Duodenal mucosa (tissue), 2 donors: ENCODE data around the gene ANKIB1.

Source experiments
- H3K27ac ChIP-seq: one replicate; pipeline ENCODE4 v1.7.0; 2013; ENCODE audit warnings: low read depth, low read length
- H3K27me3 ChIP-seq, 2 donors: one replicate each; pipeline ENCODE4 v1.7.0; 2013; ENCODE audit warnings: low read length in 2 of 2, control low read depth in 1 of 2; ENCODE audit not compliant: insufficient read depth in 2 of 2, control insufficient read depth in 1 of 2
- H3K36me3 ChIP-seq, 2 donors: one replicate each; pipeline ENCODE4 v1.7.0; 2013; ENCODE audit warnings: low read length in 2 of 2, control low read depth in 1 of 2; ENCODE audit not compliant: insufficient read depth in 2 of 2, control insufficient read depth in 1 of 2
- H3K4me1 ChIP-seq, 2 donors: one replicate each; pipeline ENCODE4 v1.7.0; 2013; ENCODE audit warnings: low read length in 2 of 2, control low read depth in 1 of 2; ENCODE audit not compliant: insufficient read depth in 2 of 2, control insufficient read depth in 1 of 2
- H3K4me3 ChIP-seq, 2 donors: one replicate each; pipeline ENCODE4 v1.7.0; 2013; ENCODE audit warnings: low read length in 2 of 2, low read depth in 1 of 2
- H3K9ac ChIP-seq, 2 donors: one replicate each; pipeline ENCODE4 v1.7.0; 2013; ENCODE audit warnings: low read length in 2 of 2, low read depth in 1 of 2
- H3K9me3 ChIP-seq, 2 donors: one replicate each; pipeline ENCODE4 v1.7.0; 2013; ENCODE audit warnings: low read length in 2 of 2, control low read depth in 1 of 2; ENCODE audit not compliant: control insufficient read depth in 1 of 2

The ANKIB1 gene

DNA sequence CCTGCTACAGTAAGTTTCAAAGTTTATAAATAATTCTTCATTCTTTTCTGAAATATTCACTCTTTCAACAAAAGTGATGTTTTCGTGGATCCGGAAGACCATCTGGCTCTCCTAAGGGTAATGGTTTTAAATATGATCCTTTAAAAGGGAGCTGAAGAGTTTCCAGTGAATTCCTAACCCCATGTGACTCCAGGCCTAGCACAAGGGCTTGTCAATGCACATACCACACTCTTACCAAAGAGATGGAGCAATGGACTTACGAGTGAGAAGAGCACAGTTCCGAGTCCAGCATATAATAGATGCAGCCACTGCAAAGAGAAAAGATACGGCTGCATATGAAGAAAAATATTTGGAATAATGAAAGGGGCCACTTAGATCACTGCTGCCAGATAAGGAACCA lies 169.5 kb downstream of the ANKIB1 start:
- Histone ChIP-seq H3K27ac (no peak overlapping the region), H3K4me1 (no peaks in the 10 kb centered on the region), H3K36me3 (no peaks in the 10 kb centered on the region), H3K27me3 (no peaks in the 10 kb centered on the region), H3K9ac (no peak overlapping the region), H3K9me3 (no peaks in the 10 kb centered on the region), H3K4me3 (no peak overlapping the region)

DNA sequence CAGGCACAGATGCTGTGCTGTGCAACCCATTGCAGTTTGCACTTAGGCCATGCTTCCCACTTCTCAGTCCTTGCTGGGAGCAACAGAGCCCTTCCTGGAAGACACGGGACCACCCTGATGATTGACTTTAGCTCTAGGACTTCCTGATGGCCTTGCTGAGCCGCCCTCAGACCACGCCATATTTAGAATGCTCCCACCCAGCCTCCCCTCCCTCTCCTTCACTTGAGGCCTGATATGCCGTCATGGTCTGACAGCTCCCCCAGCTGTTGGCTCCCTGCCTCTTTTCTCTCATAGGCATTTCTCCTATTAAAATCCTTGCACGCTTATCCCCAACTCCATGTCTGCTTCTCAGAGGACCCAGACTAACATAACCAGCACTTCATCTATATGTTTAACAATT lies 172.1 kb downstream of the ANKIB1 start:
- no peaks in the 10 kb centered on the region for H3K9me3 ChIP-seq
- no peak overlapping the region for H3K27ac ChIP-seq
- H3K4me3 ChIP-seq: no peak overlapping the region
- H3K27me3 ChIP-seq: no peaks in the 10 kb centered on the region
- no peaks in the 10 kb centered on the region for H3K36me3 ChIP-seq
- H3K4me1 ChIP-seq: no peaks in the 10 kb centered on the region
- H3K9ac ChIP-seq: no peak overlapping the region

DNA sequence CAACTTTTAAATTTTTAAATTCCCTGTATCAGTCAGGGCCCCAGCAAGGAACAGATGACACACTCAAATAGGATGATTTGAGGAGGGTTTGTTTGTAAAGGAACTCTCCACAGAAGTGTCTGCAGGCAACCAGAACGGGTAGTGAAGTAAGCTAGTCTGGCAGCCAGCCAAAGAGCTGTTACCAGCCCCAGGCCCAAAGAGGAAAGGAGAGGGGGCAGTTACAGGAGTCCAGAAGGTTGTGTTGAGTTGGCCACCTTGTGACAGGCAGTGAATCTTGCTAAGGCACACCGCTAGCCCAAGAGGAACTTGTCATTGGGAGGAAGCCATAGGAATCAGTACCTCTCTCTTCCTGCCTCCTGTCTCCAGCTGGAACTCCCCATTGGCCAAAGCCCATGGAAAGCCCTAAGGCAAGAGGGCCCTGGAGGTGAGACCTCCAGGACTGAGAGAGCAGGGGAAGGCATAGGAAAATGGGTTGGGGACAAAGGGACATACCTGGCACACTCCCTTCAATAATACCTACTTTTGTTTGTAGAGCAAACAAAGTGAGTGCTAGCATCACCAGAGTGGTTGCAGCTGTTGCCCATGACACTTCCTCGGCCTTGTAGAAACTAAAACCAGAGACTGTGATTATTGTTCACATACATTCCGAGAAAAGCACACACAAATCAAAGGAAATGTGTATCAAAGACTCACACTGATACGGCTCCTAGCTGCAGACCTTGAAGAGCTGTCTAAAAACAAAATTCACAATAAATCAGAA lies 176.1 kb downstream of the ANKIB1 start:
- Histone ChIP-seq H3K27ac (no peak overlapping the region), H3K9ac (no peak overlapping the region), H3K4me1 (peaks cover 0 to 16% of the 10 kb centered on the region in 2 donors), H3K4me3 (no peak overlapping the region), H3K36me3 (no peaks in the 10 kb centered on the region), H3K9me3 (no peaks in the 10 kb centered on the region), H3K27me3 (peaks cover 0 to 4% of the 10 kb centered on the region in 2 donors)

DNA sequence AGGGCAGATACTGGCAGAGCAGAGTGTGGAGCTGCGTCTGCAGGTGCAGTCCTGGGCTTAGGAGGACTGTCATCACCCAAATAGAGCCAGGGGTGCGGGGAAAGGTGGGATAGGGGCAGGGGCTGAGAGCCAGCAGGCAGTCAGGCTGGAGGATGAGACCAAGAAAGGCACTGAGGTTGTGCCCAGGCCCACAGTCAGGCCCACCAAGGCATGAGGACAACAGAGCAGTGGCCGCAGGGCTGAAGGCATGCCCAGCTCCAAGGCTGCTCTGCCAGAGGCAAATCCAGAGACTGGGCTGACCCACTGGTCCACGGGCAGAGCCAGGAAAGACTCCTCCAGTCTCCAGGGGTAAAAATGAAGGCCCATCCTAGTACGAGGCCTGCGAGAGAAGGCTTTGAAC lies 177.2 kb downstream of the ANKIB1 start:
- H3K27ac ChIP-seq: no peak overlapping the region
- H3K4me3 ChIP-seq: no peak overlapping the region
- H3K4me1 ChIP-seq: peaks cover 0 to 16% of the 10 kb centered on the region in 2 donors
- no peaks in the 10 kb centered on the region for H3K36me3 ChIP-seq
- H3K9me3 ChIP-seq: no peaks in the 10 kb centered on the region
- H3K27me3 ChIP-seq: peaks cover 0 to 4% of the 10 kb centered on the region in 2 donors
- no peak overlapping the region for H3K9ac ChIP-seq

DNA sequence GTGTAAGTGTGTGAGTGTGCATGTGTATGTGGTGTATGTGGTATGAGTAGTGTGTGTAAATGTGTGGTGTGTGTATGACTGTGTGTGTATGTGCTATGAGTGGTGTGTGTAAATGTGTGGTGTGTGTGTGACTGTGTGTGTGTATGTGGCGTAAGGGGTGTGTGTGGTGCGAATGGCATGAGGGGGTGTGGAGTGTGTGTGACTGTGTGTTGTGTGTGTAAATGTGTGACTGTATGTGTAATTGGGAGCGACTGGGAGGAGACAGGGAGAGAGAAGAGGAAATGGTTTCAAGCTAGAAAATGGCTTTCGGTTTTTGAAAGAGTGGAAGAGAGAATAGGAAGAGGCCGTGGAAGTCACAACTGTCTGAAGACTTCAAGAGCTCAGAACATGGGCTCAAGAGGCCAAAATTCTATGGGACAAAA lies 177.9 kb downstream of the ANKIB1 start:
- Histone ChIP-seq H3K9me3 (no peaks in the 10 kb centered on the region), H3K4me1 (peaks cover 0 to 16% of the 10 kb centered on the region in 2 donors), H3K27ac (no peak overlapping the region), H3K27me3 (peaks cover 0 to 4% of the 10 kb centered on the region in 2 donors), H3K9ac (no peak overlapping the region), H3K36me3 (no peaks in the 10 kb centered on the region), H3K4me3 (no peak overlapping the region)

DNA sequence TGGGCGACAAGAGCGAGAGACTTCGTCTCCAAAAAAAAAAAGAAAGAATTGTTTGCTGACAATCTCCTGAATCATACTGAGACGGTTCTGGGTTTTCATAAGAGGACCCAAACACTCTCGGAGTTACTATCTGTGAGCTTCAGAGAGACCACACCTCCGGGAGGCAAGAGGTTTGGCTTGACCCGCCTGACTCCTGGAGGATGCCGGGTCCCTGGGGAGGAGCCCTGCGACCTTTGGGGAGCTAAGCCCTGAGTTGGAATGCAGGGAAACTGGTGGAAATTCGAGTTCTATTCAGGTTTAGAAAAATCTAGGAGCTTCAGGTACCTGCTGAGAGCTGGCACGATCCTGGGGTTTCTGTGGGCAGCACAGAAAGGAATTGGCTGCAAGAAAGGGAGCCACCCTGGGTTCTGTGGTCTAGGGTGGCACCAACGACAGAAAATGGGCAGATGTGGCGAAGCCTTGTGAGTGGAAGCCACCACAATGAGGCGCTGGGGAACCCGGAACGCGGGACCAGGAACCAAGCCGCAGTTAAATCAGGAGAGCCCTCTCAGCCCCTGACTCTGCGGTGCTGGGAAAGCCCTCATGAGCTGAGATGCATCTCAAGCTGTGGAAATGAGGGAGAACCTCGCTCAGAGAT lies 179.7 kb downstream of the ANKIB1 start:
- H3K27ac ChIP-seq: no peak overlapping the region
- peak overlapping the region; percentile 49 to 54 for H3K4me3 ChIP-seq
- no peaks in the 10 kb centered on the region for H3K9me3 ChIP-seq
- peak overlapping the region in 1 of 2 donors; percentile 38 for H3K9ac ChIP-seq
- peaks cover 0 to 4% of the 10 kb centered on the region in 2 donors for H3K27me3 ChIP-seq
- peaks cover 0 to 16% of the 10 kb centered on the region in 2 donors for H3K4me1 ChIP-seq
- no peaks in the 10 kb centered on the region for H3K36me3 ChIP-seq

DNA sequence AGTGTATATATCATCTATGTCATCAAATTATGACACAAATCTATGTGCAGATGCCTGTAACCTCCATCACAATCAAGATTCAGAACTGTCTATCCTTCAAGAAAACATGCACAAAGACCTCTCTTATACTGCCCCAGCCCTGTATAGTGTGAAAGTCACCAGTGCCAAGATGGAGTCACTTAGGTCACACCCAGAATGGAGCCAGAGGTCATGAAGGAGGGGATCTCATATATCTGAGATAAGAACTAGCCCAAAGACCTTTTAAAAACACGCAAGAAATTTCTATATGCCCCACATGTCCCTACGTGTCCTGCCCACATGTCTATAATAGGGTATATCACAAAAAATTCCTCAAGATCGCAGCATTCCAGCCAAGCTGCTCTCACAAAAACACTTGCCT lies 181.4 kb downstream of the ANKIB1 start:
- Histone ChIP-seq H3K9me3 (no peaks in the 10 kb centered on the region), H3K4me3 (no peak overlapping the region), H3K4me1 (peaks cover 0 to 16% of the 10 kb centered on the region in 2 donors), H3K27me3 (peaks cover 0 to 4% of the 10 kb centered on the region in 2 donors), H3K27ac (no peak overlapping the region), H3K9ac (no peak overlapping the region), H3K36me3 (no peaks in the 10 kb centered on the region)

DNA sequence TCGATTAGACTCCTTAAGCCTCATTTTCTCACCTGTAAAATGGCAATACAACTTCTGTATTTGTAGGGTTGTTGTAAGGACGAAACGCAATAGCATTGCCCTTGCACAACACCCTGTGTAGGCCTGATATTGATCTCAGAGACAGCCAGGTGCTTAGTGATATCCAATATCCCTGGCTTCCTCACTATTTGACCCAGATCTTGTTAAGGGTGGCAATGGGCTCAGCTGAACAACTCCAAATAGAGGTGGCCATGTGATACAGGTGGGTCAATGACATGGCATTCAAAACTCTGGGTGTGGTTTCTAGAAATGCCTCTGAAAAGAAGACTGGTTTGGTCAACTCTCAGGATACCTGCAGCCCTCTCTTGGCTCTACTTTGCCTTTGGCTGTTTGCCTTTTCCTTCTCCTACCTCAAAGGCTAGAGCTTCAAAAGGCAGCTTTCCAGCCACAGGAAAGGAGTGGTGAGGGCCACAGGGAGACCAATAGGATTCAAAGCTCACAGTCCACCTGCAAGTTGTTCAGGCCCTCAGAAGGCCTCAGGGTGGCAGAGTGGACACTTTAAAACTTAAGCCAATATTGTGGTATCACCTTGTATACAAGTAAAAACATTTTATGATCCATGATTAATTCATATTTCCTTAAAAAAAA lies 186.6 kb downstream of the ANKIB1 start:
- no peaks in the 10 kb centered on the region for H3K36me3 ChIP-seq

DNA sequence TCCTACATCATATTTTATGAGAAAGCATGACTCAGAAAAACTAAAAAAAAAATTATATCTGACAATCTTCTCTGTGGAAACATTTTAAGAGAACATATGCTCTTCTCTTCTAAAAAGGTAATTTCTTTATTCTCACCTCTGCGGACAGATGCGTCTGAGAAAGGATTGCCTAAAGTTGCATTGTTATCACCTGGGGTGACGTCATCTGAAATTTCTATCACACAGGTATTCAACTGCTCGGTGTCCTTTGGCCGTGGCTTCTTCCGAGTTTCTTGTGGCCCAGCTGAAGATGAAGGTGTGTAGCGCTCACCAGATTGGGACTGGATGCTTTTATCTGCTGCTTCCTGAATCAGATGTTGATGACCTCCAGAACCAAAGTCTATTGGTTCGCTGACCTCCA lies 187.2 kb downstream of the ANKIB1 start:
- no peaks in the 10 kb centered on the region for H3K4me1 ChIP-seq
- H3K9ac ChIP-seq: no peak overlapping the region
- no peaks in the 10 kb centered on the region for H3K9me3 ChIP-seq
- H3K27me3 ChIP-seq: peaks cover 0 to 3% of the 10 kb centered on the region in 2 donors
- no peak overlapping the region for H3K4me3 ChIP-seq
- no peak overlapping the region for H3K27ac ChIP-seq
- H3K36me3 ChIP-seq: no peaks in the 10 kb centered on the region

More for the DNA sequence above, 186.6 kb downstream of the ANKIB1 start:
- Histone ChIP-seq H3K27me3 (peaks cover 0 to 2% of the 10 kb centered on the region in 2 donors), H3K27ac (no peak overlapping the region), H3K9me3 (no peaks in the 10 kb centered on the region), H3K9ac (no peak overlapping the region), H3K4me1 (no peaks in the 10 kb centered on the region), H3K4me3 (no peak overlapping the region)

DNA sequence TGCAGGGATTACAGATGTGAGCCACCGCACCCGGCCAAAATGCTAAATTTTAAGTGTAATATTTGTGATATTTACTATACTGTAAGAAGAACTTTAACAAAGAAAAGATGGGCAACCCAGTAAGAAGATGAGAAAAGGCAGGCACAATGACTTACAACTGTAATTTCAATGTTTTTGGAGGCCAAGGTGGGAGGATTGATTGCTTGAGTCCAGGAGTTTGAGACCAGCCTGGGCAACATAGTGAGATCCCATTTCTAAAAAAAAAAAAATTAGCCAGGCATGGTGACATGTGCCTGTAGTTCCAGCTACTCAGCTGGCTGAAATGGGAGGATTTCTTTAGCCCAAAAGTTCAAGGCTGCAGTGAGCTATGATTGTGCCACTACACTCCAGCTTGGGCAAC lies 189.8 kb downstream of the ANKIB1 start:
- Histone ChIP-seq H3K9ac (no peak overlapping the region), H3K4me1 (no peaks in the 10 kb centered on the region), H3K36me3 (no peaks in the 10 kb centered on the region), H3K9me3 (no peaks in the 10 kb centered on the region), H3K27me3 (peaks cover 0 to 3% of the 10 kb centered on the region in 2 donors), H3K4me3 (no peak overlapping the region), H3K27ac (no peak overlapping the region)
